Upper lobe of right lung (tissue), 1 donor: ENCODE results near the gene PHF23. TPM values are rescaled to one million over a fixed set of nuclear protein-coding genes. Genes with fewer than 3 reads are reported as not detected.

Source experiments
- ATAC-seq: fragments of 200-7000 bp; cut with Tn5 transposase; one replicate; pipeline ENCODE4 v1.9.1; 2020; ENCODE audit warnings: mild to moderate bottlenecking, moderate library complexity
- DNase-seq: peaks from one replicate; pipeline ENCODE4 v3.0.0-alpha.2; 2020
- H3K27ac ChIP-seq: fragments of 200-600 bp; one replicate; pipeline ENCODE4 v1.8.0; 2022
- H3K27me3 ChIP-seq: fragments of 200-600 bp; one replicate; pipeline ENCODE4 v1.8.0; 2022; ENCODE audit warnings: mild to moderate bottlenecking
- H3K36me3 ChIP-seq: fragments of 200-600 bp; one replicate; pipeline ENCODE4 v1.8.0; 2022
- H3K4me1 ChIP-seq: fragments of 200-600 bp; one replicate; pipeline ENCODE4 v1.8.0; 2022
- H3K4me3 ChIP-seq: fragments of 200-600 bp; one replicate; pipeline ENCODE4 v1.8.0; 2022; ENCODE audit warnings: mild to moderate bottlenecking
- H3K9me3 ChIP-seq: fragments of 200-600 bp; one replicate; pipeline ENCODE4 v1.8.0; 2022
- CTCF ChIP-seq: fragments of 200-600 bp; IDR thresholded peaks from one replicate; pipeline ENCODE4 v1.8.0; 2022; ENCODE audit warnings: antibody characterized with exemption
- intact Hi-C: fragments of 100-400 bp; cut with DNase I; formaldehyde crosslinking; loops from one replicate; pipeline ENCODE4 v1.11.0; 2022
- total RNA-seq: library from RNA; stranded (reverse); fragmentation: NEBNext Ultra II Directional; extraction: Animal tissue kit (Norgen Biotek cat#: 25700); gene quantifications from one replicate; pipeline ENCODE4 v1.2.1, GENCODE V29; 2021
- donor health status: DM: no; HTN: yes; CAD: no; lungs with severe emphysema.

The PHF23 gene
- total RNA-seq, 1 donor from 2014 or later: 36.9 TPM

DNA sequence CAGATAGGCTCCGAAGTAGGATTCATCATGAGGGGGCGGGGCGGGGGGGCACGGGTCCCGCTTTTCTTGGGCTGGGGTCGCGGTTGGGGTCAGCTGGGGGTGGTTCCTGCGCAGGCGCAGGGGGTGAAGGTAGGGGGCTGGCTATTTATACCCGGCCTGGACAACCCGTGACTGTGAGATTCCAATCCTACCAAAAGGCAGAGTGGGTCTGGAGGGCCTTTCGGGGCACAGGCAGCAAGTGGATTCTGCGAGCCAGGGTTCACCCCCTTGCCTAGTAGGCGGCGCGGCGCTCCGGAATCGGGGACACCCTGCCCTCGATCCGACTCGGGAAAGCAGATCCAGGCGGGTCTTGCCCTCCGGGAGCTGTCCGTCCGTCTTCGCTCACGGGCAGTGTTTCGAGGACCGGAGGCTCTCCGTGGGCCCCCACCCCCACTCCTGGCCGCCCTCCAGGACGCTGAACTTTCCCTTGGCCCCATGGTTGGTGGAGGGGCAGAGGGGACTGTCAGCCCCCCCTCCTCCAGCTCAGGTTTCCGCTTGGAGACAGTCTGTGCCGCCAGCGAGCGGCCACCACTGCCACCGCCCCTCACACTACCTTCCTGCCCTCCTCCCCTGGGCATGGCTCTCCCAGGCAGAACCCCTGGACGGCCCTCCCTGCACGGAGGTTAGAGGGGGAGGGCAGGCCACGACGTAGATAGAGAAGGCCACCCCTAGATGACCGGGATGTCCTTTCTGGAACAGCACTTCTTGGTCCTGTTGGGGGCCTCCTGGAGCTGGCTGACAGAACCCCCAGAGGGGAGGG, 42.9 kb upstream of the PHF23 start:
- TF ChIP-seq CTCF: no peak
- Histone ChIP-seq H3K4me1 (peaks cover 20% of the 10 kb centered on the region), H3K27me3 (no peaks in the 10 kb centered on the region), H3K9me3 (no peaks in the 10 kb centered on the region), H3K27ac (no peak overlapping the region), H3K4me3 (peak overlapping the region; percentile 53), H3K36me3 (no peaks in the 10 kb centered on the region)
- intact Hi-C loops: no loop called here
- peak; percentile 72 for DNase-seq
- no peak for ATAC-seq

GRCh38 chr17:7281074-7281952, 42.1 kb upstream of the PHF23 start, which contains the start of gene SLC2A4:
Gene SLC2A4, plus strand, starts transcription at chr17:7281718. Its CDS starts 217 bp downstream, at chr17:7281935.
- intact Hi-C loops: no loop called here
- Histone ChIP-seq H3K4me1 (peaks cover 20% of the 10 kb centered on the region), H3K27me3 (no peaks in the 10 kb centered on the region), H3K9me3 (no peaks in the 10 kb centered on the region), H3K27ac (peak within 1 kb of the TSS; percentile 61), H3K4me3 (peak within 1 kb of the TSS; percentile 53), H3K36me3 (no peaks in the 10 kb centered on the region)
- no peak for TF ChIP-seq CTCF
- DNase-seq: peak; percentile 97
- ATAC-seq: peak; percentile 94

DNA sequence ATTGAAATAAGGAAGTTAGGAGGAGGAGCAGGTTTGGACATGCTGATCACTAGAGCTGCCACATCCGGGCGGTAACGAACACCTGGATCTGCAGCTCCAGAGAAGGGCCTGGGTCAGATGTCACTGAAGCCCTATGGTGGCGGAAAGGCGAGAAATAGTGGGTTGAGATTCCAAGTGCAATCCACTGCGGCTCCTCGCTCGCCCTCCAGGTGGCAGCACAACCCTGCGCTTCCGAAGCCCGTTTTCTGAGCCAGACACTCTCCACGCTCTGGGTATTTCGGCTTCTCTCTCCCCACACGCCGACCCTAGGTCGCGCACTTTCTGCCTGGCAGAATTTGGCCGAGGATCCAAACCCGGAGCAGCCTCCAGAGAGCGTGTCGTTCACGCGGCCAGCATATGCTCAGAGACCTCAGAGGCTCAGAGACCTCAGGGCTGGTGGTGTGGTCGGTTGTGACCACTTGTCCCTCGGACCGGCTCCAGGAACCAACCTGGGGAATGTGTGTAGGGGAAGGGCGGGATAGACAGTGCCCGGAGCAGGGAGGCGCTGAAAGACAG, 41.3 kb upstream of the PHF23 start:
- no peaks in the 10 kb centered on the region for H3K36me3 ChIP-seq
- peak; percentile 90 for ATAC-seq
- no peaks in the 10 kb centered on the region for H3K27me3 ChIP-seq
- TF ChIP-seq CTCF: peak; percentile 95
- peak; percentile 91 for DNase-seq
- H3K27ac ChIP-seq: peak overlapping the region; percentile 61
- intact Hi-C loops: no loop called here
- H3K4me1 ChIP-seq: peaks cover 20% of the 10 kb centered on the region
- no peaks in the 10 kb centered on the region for H3K9me3 ChIP-seq
- peak overlapping the region; percentile 53 for H3K4me3 ChIP-seq

DNA sequence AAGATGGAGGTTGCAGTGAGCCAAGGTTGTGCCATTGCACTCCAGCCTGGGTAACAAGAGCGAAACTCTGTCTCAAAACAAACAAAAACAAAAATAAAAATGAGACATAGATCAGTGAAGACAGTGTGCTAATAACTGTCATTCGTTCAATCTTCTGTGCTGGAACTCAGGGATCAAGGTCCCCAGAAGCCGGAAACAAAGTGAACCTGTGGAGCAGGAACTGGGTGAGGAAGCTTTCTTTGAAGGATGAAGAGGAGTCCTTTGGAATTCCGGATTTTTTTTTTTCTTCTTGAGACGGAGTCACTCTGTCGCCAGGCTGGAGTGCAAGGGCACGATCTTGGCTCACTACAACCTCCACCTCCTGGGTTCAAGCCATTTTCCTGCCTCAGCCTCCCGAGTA, 40.2 kb upstream of the PHF23 start:
- no peaks in the 10 kb centered on the region for H3K9me3 ChIP-seq
- ATAC-seq (no peak), DNase-seq (no peak)
- H3K27me3 ChIP-seq: no peaks in the 10 kb centered on the region
- peaks cover 20% of the 10 kb centered on the region for H3K4me1 ChIP-seq
- intact Hi-C loops: no loop called here
- no peak overlapping the region for H3K27ac ChIP-seq
- TF ChIP-seq CTCF: no peak
- H3K4me3 ChIP-seq: no peak overlapping the region
- no peaks in the 10 kb centered on the region for H3K36me3 ChIP-seq

DNA sequence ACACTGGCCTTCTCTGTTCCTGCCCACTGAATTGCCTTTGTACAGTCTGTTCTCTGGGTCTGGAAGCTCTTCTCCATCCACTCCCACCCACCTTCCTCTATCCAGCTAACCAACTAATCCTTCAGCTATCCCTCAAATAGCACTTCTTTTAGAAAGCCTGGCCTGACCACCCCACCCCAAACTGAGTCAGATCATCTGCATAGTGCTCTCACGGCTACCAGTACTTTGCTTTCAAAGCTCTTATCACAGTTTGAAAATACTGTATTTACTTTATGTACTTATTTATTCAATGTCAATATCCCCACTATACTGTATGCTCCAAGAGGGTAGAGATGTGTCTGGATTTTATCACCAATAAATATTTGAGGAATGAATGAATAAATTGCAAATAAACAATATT, 27.5 kb upstream of the PHF23 start:
- Histone ChIP-seq H3K36me3 (no peaks in the 10 kb centered on the region), H3K4me3 (no peak overlapping the region), H3K4me1 (peaks cover 10% of the 10 kb centered on the region), H3K27me3 (peaks cover 4% of the 10 kb centered on the region), H3K27ac (no peak overlapping the region), H3K9me3 (no peaks in the 10 kb centered on the region)
- intact Hi-C loops: no loop called here
- ATAC-seq: no peak
- TF ChIP-seq CTCF: no peak
- no peak for DNase-seq
